Thyroid gland (tissue), 4 donors: ENCODE measurements around the gene CAD.

Experiments
- POLR2A ChIP-seq, 2 donors: fragments of 450-650 bp; IDR thresholded peaks; one replicate each; pipeline ENCODE4 v1.6.1; 2017; ENCODE audit warnings: antibody characterized with exemption in 2 of 2, mild to moderate bottlenecking in 2 of 2, moderate library complexity in 1 of 2
- TF ChIP-seq, protein P1 (sequence below), 6 experiments: fragments of 200-600 bp in 3 of 6; fragments of 450-650 bp in 3 of 6; sonication (generic) in 3 of 6; IDR thresholded peaks; one replicate each; pipeline ENCODE4 v1.5.1; 2016 to 2019; ENCODE audit warnings: antibody characterized with exemption in 6 of 6, mild to moderate bottlenecking in 2 of 6, inconsistent platforms in 1 of 6, moderate library complexity in 1 of 6

DNA sequence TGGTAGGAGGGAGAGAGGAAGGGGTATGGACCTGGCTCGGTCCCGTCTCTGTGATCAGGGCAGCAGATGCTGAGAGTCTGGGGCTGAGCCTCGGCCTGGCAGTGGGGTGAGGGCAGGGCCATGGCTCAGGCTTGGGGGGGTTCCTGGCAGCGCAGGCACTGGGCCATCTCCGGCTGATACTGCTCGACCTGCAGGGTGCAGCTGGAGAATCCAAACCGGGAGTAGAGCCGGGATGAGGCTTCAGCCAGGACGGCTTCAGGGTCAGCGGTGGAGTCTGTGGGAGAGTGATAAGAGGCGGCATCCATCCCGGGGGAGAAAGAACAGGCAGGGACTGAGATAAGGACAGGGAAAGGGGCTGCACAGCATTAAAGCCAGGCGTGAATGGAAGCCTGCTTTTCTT lies 38.0 kb downstream of the CAD start:
- TF ChIP-seq, protein P1, sequence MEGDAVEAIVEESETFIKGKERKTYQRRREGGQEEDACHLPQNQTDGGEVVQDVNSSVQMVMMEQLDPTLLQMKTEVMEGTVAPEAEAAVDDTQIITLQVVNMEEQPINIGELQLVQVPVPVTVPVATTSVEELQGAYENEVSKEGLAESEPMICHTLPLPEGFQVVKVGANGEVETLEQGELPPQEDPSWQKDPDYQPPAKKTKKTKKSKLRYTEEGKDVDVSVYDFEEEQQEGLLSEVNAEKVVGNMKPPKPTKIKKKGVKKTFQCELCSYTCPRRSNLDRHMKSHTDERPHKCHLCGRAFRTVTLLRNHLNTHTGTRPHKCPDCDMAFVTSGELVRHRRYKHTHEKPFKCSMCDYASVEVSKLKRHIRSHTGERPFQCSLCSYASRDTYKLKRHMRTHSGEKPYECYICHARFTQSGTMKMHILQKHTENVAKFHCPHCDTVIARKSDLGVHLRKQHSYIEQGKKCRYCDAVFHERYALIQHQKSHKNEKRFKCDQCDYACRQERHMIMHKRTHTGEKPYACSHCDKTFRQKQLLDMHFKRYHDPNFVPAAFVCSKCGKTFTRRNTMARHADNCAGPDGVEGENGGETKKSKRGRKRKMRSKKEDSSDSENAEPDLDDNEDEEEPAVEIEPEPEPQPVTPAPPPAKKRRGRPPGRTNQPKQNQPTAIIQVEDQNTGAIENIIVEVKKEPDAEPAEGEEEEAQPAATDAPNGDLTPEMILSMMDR (IDR thresholded peaks at IDR 0.05), result no peak
- no peak for TF ChIP-seq POLR2A (IDR thresholded peaks at IDR 0.05)
